Testis (tissue), 3 donors: ENCODE results near the gene LMTK3. TPM values are rescaled to one million over a fixed set of nuclear protein-coding genes. Genes with fewer than 3 reads are reported as not detected.
A peak's percentile ranks its signal among the peaks of the same experiment; 100 is the strongest.

ENCODE experiments used
- DNase-seq: peaks from one replicate; pipeline ENCODE4 v3.0.0-alpha.2; 2019
- H3K27ac ChIP-seq, 2 donors: fragments of 200-600 bp; sonication (generic); one replicate each; pipeline ENCODE4 v1.5.1; 2019
- H3K27me3 ChIP-seq: fragments of 200-600 bp; sonication (generic); one replicate; pipeline ENCODE4 v1.5.1; 2019
- H3K36me3 ChIP-seq: fragments of 200-600 bp; sonication (generic); one replicate; pipeline ENCODE4 v1.5.1; 2017; ENCODE audit warnings: low read depth; ENCODE audit errors: missing control alignments
- H3K4me1 ChIP-seq: fragments of 200-600 bp; sonication (generic); one replicate; pipeline ENCODE4 v1.5.1; 2019
- H3K4me3 ChIP-seq, 2 donors: fragments of 200-600 bp; sonication (generic); one replicate each; pipeline ENCODE4 v1.5.1; 2017 to 2019
- H3K9me3 ChIP-seq: fragments of 200-600 bp; sonication (generic); one replicate; pipeline ENCODE4 v1.5.1; 2017
- POLR2A ChIP-seq: fragments of 450-650 bp; IDR thresholded peaks from one replicate; pipeline ENCODE4 v1.6.1; 2017; ENCODE audit warnings: antibody characterized with exemption, mild to moderate bottlenecking, moderate library complexity
- WGBS, 2 donors: methylation state at CpG; one replicate each; pipeline ENCODE4 v1.1.5; 2018; 5-methylcytosine and 5-hydroxymethylcytosine counted together
- intact Hi-C: fragments of 100-400 bp; cut with DNase I; formaldehyde crosslinking; loops from one replicate; pipeline ENCODE4 v1.15.1; 2023; ENCODE audit warnings: low total_unique reads
- polyA plus RNA-seq: library from polyadenylated mRNA; stranded (reverse); fragments of 350-450 nt; fragmentation: Illumina TruSeq; extraction: RNeasy Lipid Tissue Mini Kit (QIAGEN cat#74804); gene quantifications from one replicate; pipeline ENCODE4 v1.2.3, GENCODE V29; 2014; ENCODE audit warnings: low read depth, low replicate concordance; ENCODE audit not compliant: insufficient read depth
- total RNA-seq, 2 donors: library from RNA; depleted of rRNA; stranded (reverse); fragments of >200 nt; gene quantifications; one replicate each; pipeline ENCODE4 v1.2.3, GENCODE V29; 2016
- TF ChIP-seq, protein P1 (sequence below), 3 experiments: fragments of 450-650 bp in 2 of 3; fragments of 200-600 bp in 1 of 3; sonication (generic) in 1 of 3; IDR thresholded peaks; one replicate each; pipeline ENCODE4 v1.5.1; 2016 to 2019; ENCODE audit warnings: antibody characterized with exemption in 3 of 3, mild to moderate bottlenecking in 2 of 3, moderate library complexity in 1 of 3

Gene LMTK3
- total and polyA plus RNA-seq, 3 donors from 2014 or later = 0.62 to 1.7 (median 0.96) TPM

DNA sequence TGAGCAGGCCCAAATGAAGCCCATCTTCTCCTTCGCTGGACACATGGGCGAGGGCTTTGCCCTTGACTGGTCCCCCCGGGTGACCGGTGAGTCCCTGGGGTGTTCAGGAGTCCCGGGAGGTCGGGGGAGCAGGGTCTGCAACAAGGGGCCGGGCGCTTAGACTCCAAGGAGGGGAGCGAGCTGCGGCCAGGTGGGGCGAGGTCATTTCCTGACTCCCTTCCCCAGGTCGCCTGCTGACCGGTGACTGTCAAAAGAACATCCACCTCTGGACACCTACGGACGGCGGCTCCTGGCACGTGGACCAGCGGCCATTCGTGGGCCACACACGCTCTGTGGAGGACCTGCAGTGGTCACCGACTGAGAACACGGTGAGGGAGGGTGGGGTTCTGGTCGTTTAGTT lies 61.2 kb downstream of the LMTK3 start:
- Histone ChIP-seq H3K27me3 (no peaks in the 10 kb centered on the region), H3K4me3 (no peak overlapping the region), H3K27ac (no peak overlapping the region), H3K36me3 (no peaks in the 10 kb centered on the region), H3K4me1 (peaks cover 6% of the 10 kb centered on the region), H3K9me3 (no peaks in the 10 kb centered on the region)
- DNase-seq = no peak
- no peak for TF ChIP-seq POLR2A
- TF ChIP-seq, protein P1, sequence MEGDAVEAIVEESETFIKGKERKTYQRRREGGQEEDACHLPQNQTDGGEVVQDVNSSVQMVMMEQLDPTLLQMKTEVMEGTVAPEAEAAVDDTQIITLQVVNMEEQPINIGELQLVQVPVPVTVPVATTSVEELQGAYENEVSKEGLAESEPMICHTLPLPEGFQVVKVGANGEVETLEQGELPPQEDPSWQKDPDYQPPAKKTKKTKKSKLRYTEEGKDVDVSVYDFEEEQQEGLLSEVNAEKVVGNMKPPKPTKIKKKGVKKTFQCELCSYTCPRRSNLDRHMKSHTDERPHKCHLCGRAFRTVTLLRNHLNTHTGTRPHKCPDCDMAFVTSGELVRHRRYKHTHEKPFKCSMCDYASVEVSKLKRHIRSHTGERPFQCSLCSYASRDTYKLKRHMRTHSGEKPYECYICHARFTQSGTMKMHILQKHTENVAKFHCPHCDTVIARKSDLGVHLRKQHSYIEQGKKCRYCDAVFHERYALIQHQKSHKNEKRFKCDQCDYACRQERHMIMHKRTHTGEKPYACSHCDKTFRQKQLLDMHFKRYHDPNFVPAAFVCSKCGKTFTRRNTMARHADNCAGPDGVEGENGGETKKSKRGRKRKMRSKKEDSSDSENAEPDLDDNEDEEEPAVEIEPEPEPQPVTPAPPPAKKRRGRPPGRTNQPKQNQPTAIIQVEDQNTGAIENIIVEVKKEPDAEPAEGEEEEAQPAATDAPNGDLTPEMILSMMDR (IDR thresholded peaks at IDR 0.05) = no peak
- intact Hi-C loops = no loop called here
- WGBS, 2 donors = 91 to 92% methylated on average over 17 to 18 of the region's 23 CpGs

DNA sequence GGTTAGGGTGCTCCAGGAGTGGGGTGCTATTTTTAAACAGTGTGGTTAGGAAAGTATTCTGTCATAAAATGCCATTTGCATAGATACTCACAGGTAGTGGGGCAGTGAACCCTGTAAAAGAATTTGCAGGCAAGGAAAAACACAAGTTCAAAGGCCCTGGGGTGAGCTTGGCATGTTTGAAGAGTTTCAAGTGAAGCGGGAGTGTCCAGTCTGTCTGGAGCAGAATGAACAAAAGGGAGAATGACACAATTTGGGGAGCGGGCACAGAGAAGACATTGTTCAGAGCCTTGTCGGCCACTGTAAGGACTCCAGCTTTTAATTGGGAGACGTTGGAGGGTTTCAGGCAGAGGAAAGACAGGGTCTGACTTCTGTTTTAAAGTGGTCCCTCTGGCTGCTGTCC lies 63.1 kb downstream of the LMTK3 start:
- no peaks in the 10 kb centered on the region for H3K27me3 ChIP-seq
- H3K27ac ChIP-seq = no peak overlapping the region
- 91 to 98% methylated on average over 4 of the region's 4 CpGs for WGBS, 2 donors
- H3K36me3 ChIP-seq = no peaks in the 10 kb centered on the region
- TF ChIP-seq, protein P1 (IDR thresholded peaks at IDR 0.05) = no peak
- TF ChIP-seq POLR2A = no peak
- no peak overlapping the region for H3K4me3 ChIP-seq
- intact Hi-C loops = no loop called here
- no peaks in the 10 kb centered on the region for H3K9me3 ChIP-seq
- no peak for DNase-seq
- peaks cover 17% of the 10 kb centered on the region for H3K4me1 ChIP-seq

DNA sequence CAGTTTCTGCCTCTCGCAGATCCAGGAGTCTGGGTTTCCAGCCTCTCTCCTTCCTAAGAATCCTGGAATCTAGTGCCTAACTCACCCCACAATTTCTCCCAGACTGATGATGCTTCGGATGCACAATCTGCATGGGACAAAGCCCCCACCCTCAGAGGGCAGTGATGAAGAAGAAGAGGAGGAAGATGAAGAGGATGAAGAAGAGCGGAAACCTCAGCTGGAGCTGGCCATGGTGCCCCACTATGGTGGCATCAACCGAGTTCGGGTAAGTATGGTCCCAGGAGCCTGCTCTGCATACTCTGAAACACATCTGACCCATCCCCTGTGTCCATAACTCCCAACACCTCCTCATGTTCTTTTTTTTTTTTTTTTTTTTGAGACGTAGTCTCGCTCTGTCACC lies 65.1 kb downstream of the LMTK3 start:
- WGBS, 2 donors = 53 to 67% methylated on average over 7 of the region's 7 CpGs
- Histone ChIP-seq H3K4me3 (peak overlapping the region; percentile 80 to 92), H3K4me1 (peaks cover 17% of the 10 kb centered on the region), H3K27me3 (no peaks in the 10 kb centered on the region), H3K36me3 (no peaks in the 10 kb centered on the region), H3K27ac (peak overlapping the region in 1 of 2 donors; percentile 94), H3K9me3 (no peaks in the 10 kb centered on the region)
- intact Hi-C loops = no loop called here
- DNase-seq = no peak
- no peak for TF ChIP-seq POLR2A
- TF ChIP-seq, protein P1 (IDR thresholded peaks at IDR 0.05) = no peak

DNA sequence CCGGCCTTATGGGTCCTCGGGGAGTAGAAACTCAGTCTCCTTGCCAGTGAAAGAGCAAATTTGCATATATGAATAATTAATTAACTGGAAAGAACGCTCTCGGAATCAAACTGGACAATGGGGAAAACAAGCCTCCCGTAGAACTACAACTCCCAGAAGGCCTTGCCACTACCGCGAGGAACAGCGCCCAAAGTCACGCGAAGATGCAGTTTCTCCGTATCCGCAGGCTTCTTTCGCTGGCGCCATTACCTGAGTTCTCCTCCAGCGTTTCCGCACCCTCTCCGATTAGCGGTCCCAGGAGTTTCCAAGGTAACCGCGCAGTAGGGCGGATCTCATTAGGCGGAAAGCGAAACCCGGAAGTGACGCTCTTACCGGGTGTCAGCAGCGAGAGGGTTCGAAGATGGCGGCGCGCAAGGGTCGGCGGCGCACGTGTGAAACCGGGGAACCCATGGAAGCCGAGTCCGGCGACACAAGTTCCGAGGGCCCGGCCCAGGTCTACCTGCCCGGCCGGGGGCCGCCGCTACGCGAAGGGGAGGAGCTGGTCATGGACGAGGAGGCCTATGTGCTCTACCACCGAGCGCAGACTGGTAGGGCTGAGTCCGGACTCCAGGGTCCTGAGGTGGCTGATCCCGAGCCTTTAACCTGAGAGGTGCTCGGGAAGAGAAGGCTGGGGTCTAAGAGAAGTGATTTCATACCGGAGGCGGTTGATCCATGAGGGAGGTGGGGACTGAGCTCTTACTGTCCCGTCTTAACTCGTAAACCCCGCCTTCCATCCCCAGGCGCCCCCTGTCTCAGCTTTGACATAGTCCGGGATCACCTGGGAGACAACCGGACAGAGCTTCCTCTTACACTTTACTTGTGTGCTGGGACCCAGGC lies 65.8 kb downstream of the LMTK3 start, which contains the start of gene GRWD1:
GRWD1 (plus strand) TSS at position 378 of the 876 bp plus-strand sequence; CDS start at position 401, 23 bp downstream.
- no peaks in the 10 kb centered on the region for H3K27me3 ChIP-seq
- intact Hi-C loops = no loop called here
- H3K9me3 ChIP-seq = no peaks in the 10 kb centered on the region
- peak within 1 kb of the TSS; percentile 84 to 94 for H3K27ac ChIP-seq
- peak within 1 kb of the TSS; percentile 80 to 92 for H3K4me3 ChIP-seq
- TF ChIP-seq POLR2A = no peak
- TF ChIP-seq, protein P1 (IDR thresholded peaks at IDR 0.05) = peak in 1 of 3 experiments; percentile 1
- WGBS, 2 donors = 0 to 1% methylated on average over 51 to 60 of the region's 61 CpGs
- no peaks in the 10 kb centered on the region for H3K36me3 ChIP-seq
- peak; percentile 98 for DNase-seq
- peaks cover 17% of the 10 kb centered on the region for H3K4me1 ChIP-seq
